Neutrophil (primary cell): Measurements from ENCODE around the gene AIG1.
A peak's percentile ranks its signal among the peaks of the same experiment; 100 is the strongest.

Source experiments
- H3K27ac ChIP-seq: fragments of 200-600 bp; sonication (generic); 2 replicates; pipeline ENCODE4 v1.5.1; 2016; ENCODE audit warnings: mild to moderate bottlenecking, moderate library complexity
- H3K27me3 ChIP-seq: fragments of 200-600 bp; sonication (generic); 2 replicates; pipeline ENCODE4 v1.6.0; 2016; ENCODE audit warnings: mild to moderate bottlenecking
- H3K36me3 ChIP-seq: fragments of 200-600 bp; sonication (generic); 2 replicates; pipeline ENCODE4 v1.5.1; 2017
- H3K4me1 ChIP-seq, 2 experiments: fragments of 200-600 bp in 1 of 2; sonication (generic) in 1 of 2; 1 replicate in 1 of 2; 2 replicates in 1 of 2; pipeline versions ENCODE4 v1.5.1 to v1.6.1; 2013 to 2016; ENCODE audit warnings: low read depth in 1 of 2, low read length in 1 of 2, mild to moderate bottlenecking in 1 of 2, moderate library complexity in 1 of 2; ENCODE audit not compliant: control insufficient read depth in 1 of 2, insufficient read depth in 1 of 2
- H3K4me3 ChIP-seq, 2 experiments: fragments of 200-600 bp in 1 of 2; sonication (generic) in 1 of 2; 1 replicate in 1 of 2; 2 replicates in 1 of 2; pipeline ENCODE4 v1.5.1; 2013 to 2016; ENCODE audit warnings: low read depth in 1 of 2, low read length in 1 of 2, mild to moderate bottlenecking in 1 of 2, moderate library complexity in 1 of 2
- H3K9me3 ChIP-seq: fragments of 200-600 bp; sonication (generic); 2 replicates; pipeline ENCODE4 v1.5.1; 2016
- CTCF ChIP-seq: fragments of 200-600 bp; sonication (generic); IDR thresholded peaks from 2 replicates; pipeline ENCODE4 v1.5.1; 2016; ENCODE audit warnings: antibody characterized with exemption

The AIG1 gene

DNA sequence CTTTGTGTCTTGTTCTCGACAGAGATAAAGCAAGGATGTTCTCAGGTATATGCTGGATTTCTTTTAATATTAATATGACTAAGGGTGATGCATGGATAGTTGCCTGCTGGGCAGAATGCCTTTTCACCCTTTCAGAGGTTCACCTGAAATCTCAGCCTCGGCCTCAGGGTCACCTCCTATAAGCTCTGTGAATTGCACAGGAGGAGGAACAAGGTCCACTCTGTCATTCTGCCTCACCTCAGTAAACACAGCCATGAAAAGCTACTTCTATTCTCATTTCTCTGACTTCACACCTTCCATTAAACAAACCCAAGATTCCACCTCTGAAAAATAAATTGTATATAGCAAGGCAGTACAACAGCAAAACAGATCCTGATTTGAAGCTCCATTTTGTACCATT, 38.1 kb upstream of the AIG1 start:
- H3K36me3 ChIP-seq = no peaks in the 10 kb centered on the region
- no peak for TF ChIP-seq CTCF
- H3K4me3 ChIP-seq = no peak overlapping the region
- H3K9me3 ChIP-seq = no peaks in the 10 kb centered on the region
- H3K27me3 ChIP-seq = no peaks in the 10 kb centered on the region
- no peaks in the 10 kb centered on the region for H3K4me1 ChIP-seq
- H3K27ac ChIP-seq = no peak overlapping the region

DNA sequence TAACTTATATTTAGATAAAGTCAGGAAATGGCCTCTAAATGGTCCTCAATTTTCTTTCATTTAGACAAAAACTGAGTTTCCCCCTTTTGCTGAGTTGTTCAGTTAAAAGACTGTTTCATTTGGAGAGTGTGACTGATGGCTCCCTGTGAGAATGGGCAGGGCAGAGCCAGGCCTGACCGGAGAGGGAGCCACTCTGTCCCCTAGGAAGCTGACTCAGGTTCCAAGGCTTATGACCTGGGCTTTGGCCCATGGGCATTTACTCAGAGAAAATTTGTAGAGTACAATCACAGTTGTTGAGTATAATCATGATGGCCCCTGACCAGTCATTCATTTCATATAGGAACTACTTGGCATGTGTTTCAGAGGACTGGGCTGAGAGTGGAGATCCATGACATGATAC, 37.0 kb upstream of the AIG1 start:
- Histone ChIP-seq H3K4me1 (no peaks in the 10 kb centered on the region), H3K27ac (no peak overlapping the region), H3K9me3 (no peaks in the 10 kb centered on the region), H3K36me3 (no peaks in the 10 kb centered on the region), H3K27me3 (no peaks in the 10 kb centered on the region), H3K4me3 (no peak overlapping the region)
- no peak for TF ChIP-seq CTCF

GRCh38 chr6:143024977-143025376, 35.7 kb upstream of the AIG1 start:
- H3K4me3 ChIP-seq = no peak overlapping the region
- H3K9me3 ChIP-seq = no peaks in the 10 kb centered on the region
- H3K36me3 ChIP-seq = no peaks in the 10 kb centered on the region
- H3K27ac ChIP-seq = no peak overlapping the region
- H3K27me3 ChIP-seq = no peaks in the 10 kb centered on the region
- no peak for TF ChIP-seq CTCF
- no peaks in the 10 kb centered on the region for H3K4me1 ChIP-seq

DNA sequence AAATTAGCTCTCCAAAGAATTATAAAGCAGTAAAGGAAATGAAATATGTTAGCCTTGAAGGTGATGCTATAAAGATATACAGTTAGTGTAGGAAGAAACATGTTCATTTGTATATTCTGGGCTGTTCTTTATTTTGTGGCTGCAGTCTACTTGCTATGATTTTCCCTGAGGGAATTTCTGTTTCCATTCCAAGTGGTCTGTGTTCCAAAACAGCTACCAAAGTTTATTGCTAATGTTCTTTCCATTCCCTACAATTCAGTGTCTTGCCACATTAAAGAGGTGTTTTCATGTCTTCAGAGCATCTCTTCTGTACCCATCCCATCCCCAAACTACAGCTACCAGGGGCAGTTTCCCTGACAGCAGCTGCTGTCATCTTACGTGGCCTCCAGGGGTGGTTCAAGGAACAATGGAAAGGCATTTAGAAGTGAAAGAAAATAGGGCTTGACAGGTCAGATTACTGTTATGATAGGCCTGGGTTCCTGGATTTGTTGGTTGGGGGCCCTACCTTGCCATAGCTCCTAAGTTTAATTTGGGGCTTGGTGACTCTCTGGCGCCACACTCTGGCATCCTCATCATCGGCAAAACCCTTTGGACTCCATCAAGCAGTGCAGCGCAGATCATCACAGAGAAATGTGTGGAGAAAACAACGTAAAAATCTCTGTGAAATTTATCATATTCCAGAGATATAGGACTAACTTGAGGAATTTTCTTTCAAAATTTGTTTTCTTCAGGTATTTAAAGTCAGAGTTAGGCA, 33.8 kb upstream of the AIG1 start:
- Histone ChIP-seq H3K36me3 (no peaks in the 10 kb centered on the region), H3K27ac (no peak overlapping the region), H3K9me3 (no peaks in the 10 kb centered on the region), H3K4me1 (no peaks in the 10 kb centered on the region), H3K4me3 (no peak overlapping the region), H3K27me3 (no peaks in the 10 kb centered on the region)
- TF ChIP-seq CTCF = peak; percentile 40

- no peak overlapping the region for H3K4me3 ChIP-seq
- no peaks in the 10 kb centered on the region for H3K36me3 ChIP-seq
- H3K27ac ChIP-seq = no peak overlapping the region
- H3K4me1 ChIP-seq = no peaks in the 10 kb centered on the region
- TF ChIP-seq CTCF = no peak
- H3K9me3 ChIP-seq = no peaks in the 10 kb centered on the region
- H3K27me3 ChIP-seq = no peaks in the 10 kb centered on the region
These were observed 25.9 kb upstream of the AIG1 start for GRCh38 chr6:143034689-143035334.
